ENCODE results near the gene PER2. TPM values are rescaled to one million over a fixed set of nuclear protein-coding genes. Genes with fewer than 3 reads are reported as not detected.
"Not testable (repeated sequence)": the region's sequence is repeated elsewhere in the genome, so short reads cannot be mapped to it uniquely, and the experiment has no call there.

Gene PER2
- total and polyA plus RNA-seq, 2 donors from 2014 or later, result 1.8 to 28.4 TPM

GRCh38 chr2:238326801-238327365, 38.5 kb upstream of the PER2 start:
- Histone ChIP-seq H3K4me3 (ENCODE audit: low read length in 3 of 3) (no peak overlapping the region), H3K27me3 (ENCODE audit: control insufficient read depth, insufficient read depth, low read length) (no peaks in the 10 kb centered on the region), H3K27ac (ENCODE audit: low read depth in 2 of 2, low read length in 2 of 2) (no peak overlapping the region), H3K9ac (ENCODE audit: low read length in 3 of 3) (no peak overlapping the region), H3K9me3 (ENCODE audit: control insufficient read depth in 2 of 3, insufficient read depth in 1 of 3, low read length in 3 of 3) (no peaks in the 10 kb centered on the region), H3K4me1 (ENCODE audit: control insufficient read depth in 2 of 3, insufficient read depth in 2 of 3, low read depth in 1 of 3, low read length in 3 of 3) (peaks cover 0 to 1% (median 0%) of the 10 kb centered on the region in 3 donors), H3K36me3 (ENCODE audit: control insufficient read depth in 2 of 3, insufficient read depth in 3 of 3, low read length in 3 of 3) (peaks cover 6 to 11% (median 7%) of the 10 kb centered on the region in 3 donors)
- intact Hi-C loops (cut with DNase I), result no loop called here
- no peak for DNase-seq
- no peak for TF ChIP-seq CTCF (IDR thresholded peaks at IDR 0.05; ENCODE audit: borderline replicate concordance, extremely low read depth, insufficient read depth)
- no peak for FAIRE-seq

GRCh38 chr2:238325694-238326093, 37.3 kb upstream of the PER2 start:
- intact Hi-C loops (cut with DNase I), result no loop called here
- Histone ChIP-seq H3K36me3 (ENCODE audit: control insufficient read depth in 2 of 3, insufficient read depth in 3 of 3, low read length in 3 of 3) (peaks cover 6 to 11% (median 7%) of the 10 kb centered on the region in 3 donors), H3K4me3 (ENCODE audit: low read length in 3 of 3) (no peak overlapping the region), H3K4me1 (ENCODE audit: control insufficient read depth in 2 of 3, insufficient read depth in 2 of 3, low read depth in 1 of 3, low read length in 3 of 3) (peaks cover 0 to 10% (median 0%) of the 10 kb centered on the region in 3 donors), H3K27ac (ENCODE audit: low read depth in 2 of 2, low read length in 2 of 2) (no peak overlapping the region), H3K9ac (ENCODE audit: low read length in 3 of 3) (no peak overlapping the region), H3K27me3 (ENCODE audit: control insufficient read depth, insufficient read depth, low read length) (no peaks in the 10 kb centered on the region), H3K9me3 (ENCODE audit: control insufficient read depth in 2 of 3, insufficient read depth in 1 of 3, low read length in 3 of 3) (no peaks in the 10 kb centered on the region)
- FAIRE-seq (no peak), DNase-seq (no peak)
- TF ChIP-seq CTCF (IDR thresholded peaks at IDR 0.05; ENCODE audit: borderline replicate concordance, extremely low read depth, insufficient read depth), result no peak

- H3K27ac ChIP-seq (ENCODE audit: low read depth in 2 of 2, low read length in 2 of 2); H3K36me3 ChIP-seq (ENCODE audit: control insufficient read depth in 2 of 3, insufficient read depth in 3 of 3, low read length in 3 of 3); FAIRE-seq; H3K9me3 ChIP-seq (ENCODE audit: control insufficient read depth in 2 of 3, insufficient read depth in 1 of 3, low read length in 3 of 3); intact Hi-C loops (cut with DNase I); H3K9ac ChIP-seq (ENCODE audit: low read length in 3 of 3); H3K27me3 ChIP-seq (ENCODE audit: control insufficient read depth, insufficient read depth, low read length); DNase-seq; H3K4me3 ChIP-seq (ENCODE audit: low read length in 3 of 3): not testable (repeated sequence)
- H3K4me1 ChIP-seq (ENCODE audit: control insufficient read depth in 2 of 3, insufficient read depth in 2 of 3, low read depth in 1 of 3, low read length in 3 of 3), result peaks cover 0 to 13% (median 0%) of the 10 kb centered on the region in 3 donors
These were observed 35.8 kb upstream of the PER2 start for GRCh38 chr2:238324248-238324647.

GRCh38 chr2:238322001-238322411, 33.6 kb upstream of the PER2 start:
- DNase-seq (no peak), FAIRE-seq (no peak)
- H3K4me3 ChIP-seq (ENCODE audit: low read length in 3 of 3), result no peak overlapping the region
- intact Hi-C loops (cut with DNase I), result no loop called here
- H3K4me1 ChIP-seq (ENCODE audit: control insufficient read depth in 2 of 3, insufficient read depth in 2 of 3, low read depth in 1 of 3, low read length in 3 of 3), result peaks cover 0 to 13% (median 0%) of the 10 kb centered on the region in 3 donors
- H3K36me3 ChIP-seq (ENCODE audit: control insufficient read depth in 2 of 3, insufficient read depth in 3 of 3, low read length in 3 of 3), result peaks cover 0 to 1% (median 0%) of the 10 kb centered on the region in 3 donors
- H3K27me3 ChIP-seq (ENCODE audit: control insufficient read depth, insufficient read depth, low read length), result no peaks in the 10 kb centered on the region
- TF ChIP-seq CTCF (IDR thresholded peaks at IDR 0.05; ENCODE audit: borderline replicate concordance, extremely low read depth, insufficient read depth), result no peak
- no peaks in the 10 kb centered on the region for H3K9me3 ChIP-seq (ENCODE audit: control insufficient read depth in 2 of 3, insufficient read depth in 1 of 3, low read length in 3 of 3)
- H3K27ac ChIP-seq (ENCODE audit: low read depth in 2 of 2, low read length in 2 of 2), result no peak overlapping the region
- no peak overlapping the region for H3K9ac ChIP-seq (ENCODE audit: low read length in 3 of 3)
